Amygdala (tissue), 56 donors: ENCODE measurements around the gene FSIP1.
"Not testable (repeated sequence)": the region's sequence is repeated elsewhere in the genome, so short reads cannot be mapped to it uniquely, and the experiment has no call there.

Source experiments
- DNase-seq, 56 donors: peaks; one replicate each; lab custom pipeline; 2025; lab: John Stamatoyannopoulos, UW

Gene FSIP1

DNA sequence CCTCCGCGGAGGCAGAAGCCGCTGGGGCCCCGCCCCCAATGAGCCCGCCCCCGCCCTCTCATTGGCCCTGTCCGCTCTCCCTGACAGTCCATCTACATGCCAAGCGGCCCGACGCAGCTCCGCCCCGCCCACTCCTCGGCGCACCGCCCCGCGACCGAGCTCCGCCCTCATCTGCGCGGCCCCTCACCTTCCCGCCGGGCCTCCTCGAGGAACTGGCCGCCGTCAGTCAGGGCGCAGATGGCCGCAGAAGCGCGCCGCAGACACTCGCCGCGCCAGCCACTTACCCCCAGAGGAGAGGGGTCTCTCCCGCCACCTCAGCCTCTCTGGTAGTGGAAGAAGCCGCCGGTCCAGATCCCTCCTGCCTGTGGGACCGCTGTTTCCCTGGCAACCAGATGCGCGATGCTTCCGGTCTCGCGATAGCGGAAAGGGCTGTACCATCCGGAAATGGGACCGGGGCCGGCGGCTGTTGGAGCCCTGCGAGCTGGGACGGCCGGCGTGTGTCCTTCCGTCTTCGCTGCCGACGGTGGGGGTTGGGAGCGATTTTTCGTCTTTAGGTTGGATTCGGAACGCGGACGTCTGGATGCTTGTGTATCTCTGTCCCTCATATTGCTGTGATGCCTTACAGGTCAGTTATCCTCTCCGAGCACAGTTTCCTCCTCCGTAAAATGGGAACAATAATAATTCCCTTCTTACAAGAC, at the start of gene FSIP1:
FSIP1 (minus strand) TSS at position 401 of the 698 bp plus-strand sequence. CDS start 6,317 bp downstream, outside the sequence.
- DNase-seq, result peak; percentile 73 to 99 (median 94)

- DNase-seq, result no peak
Measured at GRCh38 chr15:39830166-39830565, 47.5 kb upstream of the FSIP1 start.

GRCh38 chr15:39828374-39828931, 45.8 kb upstream of the FSIP1 start:
- peak in 25 of 56 donors; percentile 0 to 62 (median 8) for DNase-seq

- no peak for DNase-seq
Measured at GRCh38 chr15:39826975-39827374, 44.3 kb upstream of the FSIP1 start.

- DNase-seq, result no peak
Measured at GRCh38 chr15:39823634-39824033, 41.0 kb upstream of the FSIP1 start.

DNA sequence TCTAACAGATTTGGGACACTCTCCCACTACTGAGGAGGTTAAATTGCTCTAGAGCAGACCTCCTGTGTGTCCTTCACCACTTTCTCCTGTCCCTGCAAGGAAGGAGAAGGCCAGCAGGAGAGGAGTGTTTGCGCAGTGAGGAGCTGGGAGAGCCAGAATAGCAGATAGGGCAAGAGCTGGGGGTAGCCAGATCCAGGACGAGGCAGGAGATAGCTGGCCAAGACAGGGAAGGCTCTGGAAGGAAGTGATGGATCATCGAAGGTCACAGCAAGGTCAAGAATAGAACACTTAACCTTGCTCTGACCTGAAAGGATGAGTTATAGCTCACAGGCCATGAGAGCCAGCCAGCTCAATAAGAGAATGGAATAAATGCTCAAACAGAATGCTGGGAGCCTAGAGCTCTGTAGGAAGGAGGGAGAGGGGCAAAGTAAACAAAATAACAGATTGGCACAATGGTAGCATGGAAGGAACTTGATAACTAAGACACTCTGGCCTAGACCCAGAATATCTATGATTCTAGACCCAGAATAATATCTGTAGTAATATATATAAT, 37.5 kb upstream of the FSIP1 start:
- no peak for DNase-seq

- DNase-seq, result no peak
Measured at GRCh38 chr15:39819533-39819932, 36.9 kb upstream of the FSIP1 start.

DNA sequence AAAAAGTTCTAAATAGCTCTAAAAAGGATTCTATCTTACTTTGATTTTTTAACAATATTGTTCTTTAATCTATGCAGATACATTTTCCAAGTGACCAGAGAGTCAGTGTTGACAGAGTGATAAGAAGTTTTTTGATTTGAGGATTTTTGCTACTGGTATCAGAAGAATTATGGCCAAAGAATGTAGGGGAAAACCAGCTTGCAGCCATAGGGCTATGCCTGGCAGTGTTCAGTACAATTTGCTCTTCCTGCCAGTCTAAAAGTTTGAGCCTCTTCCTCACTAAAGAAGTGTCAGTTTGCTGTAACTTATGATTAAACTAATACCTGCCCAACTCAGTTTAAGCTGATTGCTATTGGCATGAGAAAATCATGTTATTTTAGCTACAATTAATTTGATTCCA, 35.3 kb upstream of the FSIP1 start:
- no peak for DNase-seq

GRCh38 chr15:39814489-39814888, 31.8 kb upstream of the FSIP1 start:
- no peak for DNase-seq

DNA sequence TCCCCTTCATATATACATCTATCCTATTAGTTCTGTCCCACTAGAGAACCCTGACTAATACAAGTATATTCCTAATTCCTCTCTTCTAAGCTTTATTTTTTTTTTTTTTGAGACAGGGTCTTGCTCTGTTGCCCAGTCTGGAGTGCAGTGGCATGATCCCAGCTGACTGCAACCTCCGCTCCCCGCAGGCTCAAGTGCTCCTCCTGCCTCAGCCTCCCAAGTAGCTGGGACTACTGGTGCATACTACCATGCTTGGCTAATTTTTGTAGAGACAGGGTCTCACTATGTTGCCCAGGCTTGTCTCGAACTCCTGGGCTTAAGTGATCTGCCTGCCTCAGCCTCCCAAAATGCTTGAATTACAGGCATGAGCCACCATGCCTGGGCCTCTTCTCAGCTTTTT, 30.0 kb upstream of the FSIP1 start:
- not testable (repeated sequence) for DNase-seq

DNA sequence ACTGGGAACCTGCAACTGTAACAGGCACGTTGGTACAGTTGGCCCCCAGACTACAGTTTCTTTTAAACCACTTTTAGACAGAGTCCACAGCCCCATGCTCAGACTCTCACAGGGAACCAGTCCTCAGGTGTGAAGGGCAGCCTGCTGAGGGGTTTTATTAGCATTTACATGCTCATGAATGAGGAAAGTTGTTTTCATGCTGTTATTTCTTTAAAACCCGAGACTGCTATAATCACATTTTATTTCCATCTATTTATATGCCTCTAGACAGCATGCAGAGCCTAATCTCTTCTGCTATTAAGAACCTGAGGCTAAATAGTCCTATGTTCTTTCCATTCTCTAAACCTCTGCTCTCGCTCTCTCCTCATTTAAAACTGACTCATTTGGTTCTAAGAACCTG, 26.3 kb upstream of the FSIP1 start:
- DNase-seq, result no peak

GRCh38 chr15:39807791-39808190, 25.1 kb upstream of the FSIP1 start:
- DNase-seq, result no peak

- DNase-seq, result no peak
Measured at GRCh38 chr15:39804026-39804425, 21.4 kb upstream of the FSIP1 start.

DNA sequence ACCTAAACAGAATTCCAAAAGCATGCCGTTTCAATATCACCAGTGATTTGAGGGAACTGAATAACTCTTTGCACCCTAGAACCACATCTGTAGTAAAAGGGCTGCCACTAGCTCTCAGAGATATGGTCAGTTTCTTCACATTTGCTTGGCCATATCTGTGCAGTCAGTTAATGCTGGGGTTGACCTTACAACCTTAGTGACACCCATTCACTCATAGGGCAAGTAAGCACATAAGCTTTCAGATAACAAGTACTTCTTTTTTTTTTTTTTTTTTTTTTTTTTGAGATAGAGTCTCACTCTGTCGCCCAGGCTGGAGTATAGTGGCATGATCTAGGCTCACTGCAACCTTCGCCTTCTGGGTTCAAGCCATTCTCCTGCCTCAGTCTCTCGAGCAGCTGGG, 20.4 kb upstream of the FSIP1 start:
- DNase-seq, result no peak

- peak in 2 of 56 donors; percentile 8 to 9 for DNase-seq
Measured at GRCh38 chr15:39801641-39802309, 19.1 kb upstream of the FSIP1 start.

DNA sequence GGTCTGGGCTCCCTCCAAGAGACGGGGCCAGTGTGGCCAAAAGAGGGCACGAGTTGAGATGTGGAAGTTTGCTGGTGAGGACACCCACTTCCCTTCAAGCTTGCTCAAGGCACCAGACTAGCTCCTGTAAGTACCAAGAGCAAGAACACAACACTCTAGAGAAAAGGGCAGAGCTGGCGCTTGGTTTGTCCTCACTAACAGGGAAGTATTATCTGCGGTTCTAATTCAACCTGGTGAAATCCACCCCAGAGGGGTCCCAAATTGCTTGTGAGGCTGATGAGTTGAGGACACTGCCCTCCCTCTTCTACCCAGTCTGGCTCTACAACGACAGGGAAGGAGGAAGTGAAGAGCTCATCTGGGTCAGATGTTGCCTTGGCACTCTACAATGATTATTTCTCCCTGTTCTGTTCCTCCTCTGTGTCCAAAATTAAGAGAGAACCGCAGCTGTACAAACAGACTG, 16.9 kb upstream of the FSIP1 start:
- DNase-seq, result no peak

DNA sequence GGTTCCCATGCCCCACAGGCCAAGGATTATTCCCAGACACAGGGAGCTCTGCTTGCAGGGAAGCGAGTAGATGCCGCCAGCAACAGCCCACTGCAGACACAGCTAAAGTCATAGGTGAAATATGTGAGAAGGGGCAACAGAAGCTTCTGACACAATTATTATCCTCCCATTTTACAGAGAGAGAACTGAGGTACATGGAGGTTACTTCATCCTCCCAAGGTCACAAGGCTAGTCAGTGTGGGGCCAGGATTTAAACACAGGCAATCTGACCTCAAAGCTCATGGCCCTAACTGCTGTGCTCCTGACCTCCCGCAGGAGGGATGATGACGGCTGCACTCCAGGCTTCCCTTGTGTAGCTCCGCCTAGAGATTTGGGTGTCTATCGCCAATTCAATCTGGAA, 15.7 kb upstream of the FSIP1 start:
- no peak for DNase-seq

GRCh38 chr15:39797407-39797806, 14.8 kb upstream of the FSIP1 start:
- no peak for DNase-seq

GRCh38 chr15:39796601-39797000, 14.0 kb upstream of the FSIP1 start:
- no peak for DNase-seq

GRCh38 chr15:39795486-39795885, 12.8 kb upstream of the FSIP1 start:
- DNase-seq, result no peak

DNA sequence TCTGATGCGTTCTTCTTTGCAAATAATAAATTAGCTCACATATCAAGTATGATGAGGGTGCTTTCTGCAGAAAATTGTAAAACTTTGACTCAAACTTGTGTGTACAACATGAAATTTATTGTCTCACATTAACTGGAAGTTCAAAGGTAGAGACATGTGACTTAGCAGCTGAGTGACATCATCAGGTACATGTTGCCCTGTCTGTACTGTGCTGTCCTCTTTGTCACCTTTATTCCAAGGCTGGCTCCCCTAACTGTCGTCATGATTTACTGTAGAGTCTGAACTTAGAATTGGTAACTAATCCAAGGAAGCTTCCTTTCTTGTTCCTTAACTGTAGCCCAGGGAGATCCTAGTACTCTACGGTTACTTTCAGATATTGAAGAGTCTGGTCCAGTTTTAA, 12.3 kb upstream of the FSIP1 start:
- DNase-seq, result no peak

DNA sequence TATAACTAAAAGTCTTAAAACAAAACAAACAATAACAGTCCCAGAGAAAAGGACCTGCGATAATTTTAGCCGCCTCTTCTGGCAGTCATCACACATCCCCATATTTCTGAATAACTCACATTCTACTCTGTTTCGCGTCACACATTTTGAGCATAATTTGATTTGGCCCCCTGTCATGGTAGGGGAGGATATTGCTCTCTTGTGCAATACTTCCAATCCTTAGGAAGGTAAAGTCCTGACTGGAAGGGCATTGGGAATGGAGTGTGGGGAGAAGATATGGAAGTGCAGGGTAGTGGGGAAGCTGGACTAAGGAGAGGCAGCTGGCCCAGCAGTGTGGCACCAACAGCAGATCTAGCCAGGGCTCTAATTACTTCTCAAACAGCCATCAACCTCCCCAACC, 11.3 kb upstream of the FSIP1 start:
- no peak for DNase-seq
